HepG2 (cell line): Measurements from ENCODE around the gene FBXO28. TPM values are rescaled to one million over a fixed set of nuclear protein-coding genes. Genes with fewer than 3 reads are reported as not detected.
A peak's percentile ranks its signal among the peaks of the same experiment; 100 is the strongest.

Source experiments
- ATAC-seq: fragments of 200-7000 bp; cut with Tn5 transposase; 3 replicates; pipeline ENCODE4 v1.9.1; 2020; ENCODE audit warnings: mild to moderate bottlenecking, moderate library complexity
- BruUV-seq: library from RNA; stranded (reverse); fragments of 400-500 nt; replicated peaks from 2 replicates; lab custom pipeline; 2021; lab: Mats Ljungman, UMichigan
- CTCF ChIA-PET: fragments of 300-600 bp; formaldehyde crosslinking; extraction: SDS; loops from one replicate; lab custom pipeline; 2021; ENCODE audit warnings: low total read pairs, inconsistent platforms, low intra/inter-chr PET ratio; lab: Yijun Ruan, JAX
- POLR2A ChIA-PET: fragments of 350-600 bp; sonication (Branson Sonifier 250); formaldehyde crosslinking; loops from one replicate; lab custom pipeline; 2020; ENCODE audit warnings: antibody characterized with exemption, inconsistent platforms; lab: Yijun Ruan, JAX
- DNase-seq: peaks from one replicate; pipeline ENCODE4 v3.0.0-alpha.2; 2015; ENCODE audit warnings: low spot score
- FAIRE-seq: peaks from 3 replicates; lab custom pipeline; 2011; peaks lifted over from hg19 to GRCh38; lab: Jason Lieb, UNC
- H2AFZ ChIP-seq: one replicate; pipeline ENCODE4 v1.6.1; 2011; ENCODE audit warnings: low read length, inconsistent platforms
- H3K27ac ChIP-seq: fragments of 300-600 bp; 3 replicates; pipeline ENCODE4 v1.8.0; 2011; ENCODE audit warnings: mixed run types, mild to moderate bottlenecking, mixed read lengths, low read length, inconsistent platforms; ENCODE audit not compliant: insufficient read depth; ENCODE audit errors: extremely low read length
- H3K27me3 ChIP-seq, 2 experiments: fragments of 200-600 bp in 1 of 2; 2 replicates in 1 of 2; 3 replicates in 1 of 2; pipeline versions ENCODE4 v1.6.0 to v1.8.0; 2011; ENCODE audit warnings: low read length in 2 of 2, mild to moderate bottlenecking in 2 of 2, moderate library complexity in 2 of 2, inconsistent platforms in 1 of 2; ENCODE audit not compliant: insufficient read depth in 2 of 2, control insufficient read depth in 1 of 2
- H3K36me3 ChIP-seq, 2 experiments: fragments of 200-600 bp in 1 of 2; replicated peaks in 1 of 2; 2 replicates in 1 of 2; 3 replicates in 1 of 2; pipeline versions ENCODE4 v1.5.1 to v1.8.0; 2011; ENCODE audit warnings: low read length in 2 of 2, inconsistent platforms in 1 of 2; ENCODE audit not compliant: insufficient read depth in 2 of 2, control insufficient read depth in 1 of 2
- H3K4me1 ChIP-seq: 2 replicates; pipeline ENCODE4 v1.5.1; 2012; ENCODE audit warnings: low read length, inconsistent platforms; ENCODE audit not compliant: insufficient read depth
- H3K4me2 ChIP-seq: 2 replicates; pipeline ENCODE4 v1.6.0; 2011; ENCODE audit warnings: low read depth, low read length, inconsistent platforms
- H3K4me3 ChIP-seq, 3 experiments: fragments of 200-600 bp in 1 of 3; sonication (generic), shearing (Covaris generic) in 1 of 3; replicated peaks in 1 of 3; 2 replicates each; pipeline ENCODE4 v1.5.1; 2011 to 2016; ENCODE audit warnings: low read length in 3 of 3, inconsistent platforms in 2 of 3, low read depth in 2 of 3, mild to moderate bottlenecking in 2 of 3, control low read depth in 1 of 3, mixed read lengths in 1 of 3; ENCODE audit not compliant: insufficient read depth in 1 of 3
- H3K79me2 ChIP-seq: one replicate; pipeline ENCODE4 v1.6.1; 2011; ENCODE audit warnings: low read length, inconsistent platforms; ENCODE audit not compliant: insufficient read depth
- H3K9ac ChIP-seq: 2 replicates; pipeline ENCODE4 v1.6.0; 2011; ENCODE audit warnings: mild to moderate bottlenecking, low read depth, low read length, inconsistent platforms; ENCODE audit not compliant: insufficient read depth
- H3K9me3 ChIP-seq: 2 replicates; pipeline ENCODE4 v1.5.1; 2012; ENCODE audit warnings: mild to moderate bottlenecking, low read length
- H4K20me1 ChIP-seq: 2 replicates; pipeline ENCODE4 v1.6.0; 2011; ENCODE audit warnings: inconsistent platforms, mild to moderate bottlenecking, low read length, moderate library complexity; ENCODE audit not compliant: insufficient read depth
- EP300 ChIP-seq, 3 experiments: sonication (generic) in 1 of 3; formaldehyde crosslinking in 1 of 3; IDR thresholded peaks; 2 replicates each; pipeline versions ENCODE4 v1.5.1 to v1.6.1; 2011 to 2020; ENCODE audit warnings: low read depth in 2 of 3, low read length in 2 of 3, borderline replicate concordance in 1 of 3, improper control_type of control experiment in 1 of 3, mild to moderate bottlenecking in 1 of 3, missing genetic modification reagents in 1 of 3, moderate library complexity in 1 of 3
- FOSL2 ChIP-seq: sonication (generic); formaldehyde crosslinking; IDR thresholded peaks from 2 replicates; pipeline ENCODE4 v1.4.0; 2020; ENCODE audit warnings: missing genetic modification reagents
- MIXL1 ChIP-seq: IDR thresholded peaks from 2 replicates; pipeline ENCODE4 v1.6.1; 2016
- MXD4 ChIP-seq: IDR thresholded peaks from 2 replicates; pipeline ENCODE4 v1.6.1; 2016; ENCODE audit warnings: mild to moderate bottlenecking, missing biosample characterization, missing genetic modification reagents
- PITX1 ChIP-seq: sonication (generic); formaldehyde crosslinking; IDR thresholded peaks from 2 replicates; pipeline ENCODE4 v1.5.1; 2020; ENCODE audit warnings: mild to moderate bottlenecking, missing genetic modification reagents
- PPARG ChIP-seq: conservative IDR thresholded peaks from 2 replicates; pipeline ENCODE4 v1.6.1; 2016; ENCODE audit warnings: missing biosample characterization, missing genetic modification reagents
- SAP130 ChIP-seq: IDR thresholded peaks from 2 replicates; pipeline ENCODE4 v1.6.1; 2016; ENCODE audit warnings: low read depth
- STAG1 ChIP-seq: sonication (generic); formaldehyde crosslinking; IDR thresholded peaks from 2 replicates; pipeline ENCODE4 v1.4.0; 2020; ENCODE audit warnings: missing genetic modification reagents
- ZNF121 ChIP-seq: sonication (generic); formaldehyde crosslinking; IDR thresholded peaks from 2 replicates; pipeline ENCODE4 v1.5.0; 2020; ENCODE audit warnings: mild to moderate bottlenecking, missing genetic modification reagents
- ZNF552 ChIP-seq: sonication (generic); formaldehyde crosslinking; IDR thresholded peaks from 2 replicates; pipeline ENCODE4 v1.9.0; 2022; ENCODE audit warnings: missing genetic modification reagents, mild to moderate bottlenecking, borderline replicate concordance
- ZNF589 ChIP-seq: sonication (generic); formaldehyde crosslinking; conservative IDR thresholded peaks from 2 replicates; pipeline ENCODE4 v1.8.0; 2022; ENCODE audit warnings: mild to moderate bottlenecking, moderate library complexity, missing genetic modification reagents
- ZNF615 ChIP-seq: sonication (generic); formaldehyde crosslinking; IDR thresholded peaks from 2 replicates; pipeline ENCODE4 v1.5.0; 2020; ENCODE audit warnings: mild to moderate bottlenecking, missing genetic modification reagents, borderline replicate concordance
- WGBS: methylation state at CpG from one replicate; pipeline ENCODE4 v1.1.6; 2017; ENCODE audit warnings: low lambda C conversion rate; 5-methylcytosine and 5-hydroxymethylcytosine counted together
- in situ Hi-C: cut with HindIII; loops from 2 replicates; pipeline ENCODE4 v1.10.0; 2017; ENCODE audit warnings: low pct_unique_long_range_greater_than_20kb; ENCODE audit not compliant: extremely low pct_ligation_motif_present
- intact Hi-C: fragments of 100-400 bp; cut with micrococcal nuclease; formaldehyde crosslinking; loops from one replicate; pipeline ENCODE4 v1.10.0; 2022; ENCODE audit not compliant: unreplicated experiment
- polyA plus RNA-seq, 8 experiments: library from polyadenylated mRNA; depleted of rRNA in 3 of 8; stranded (reverse) in 7 of 8; unstranded in 1 of 8; fragments of >200 nt; fragmentation: Illumina TruSeq in 4 of 8; extraction: Trizol in 4 of 8; gene quantifications; 2 replicates each; pipeline versions ENCODE4 v1.2.1 to v1.2.3, GENCODE V29; 2011 to 2016; ENCODE audit warnings: low read depth in 4 of 8, missing spikeins in 1 of 8, mixed read lengths in 1 of 8; ENCODE audit not compliant: insufficient read depth in 1 of 8
- total RNA-seq, 5 experiments: library from RNA; depleted of rRNA; stranded (reverse); fragments of >200 nt; fragmentation: Illumina TruSeq; extraction: Trizol; gene quantifications; 2 replicates each; pipeline ENCODE4 v1.2.3, GENCODE V29; 2016; ENCODE audit warnings: low read depth in 1 of 5
- TF ChIP-seq, protein P1 (sequence below): sonication (generic); formaldehyde crosslinking; IDR thresholded peaks from 2 replicates; pipeline ENCODE4 v1.4.0; 2020; ENCODE audit warnings: missing genetic modification reagents, low read depth, mild to moderate bottlenecking, borderline replicate concordance
- TF ChIP-seq, protein P2 (sequence below): sonication (generic); formaldehyde crosslinking; IDR thresholded peaks from 2 replicates; pipeline ENCODE4 v1.5.1; 2020; ENCODE audit warnings: mild to moderate bottlenecking, missing genetic modification reagents, borderline replicate concordance
- TF ChIP-seq, protein P3 (sequence below): sonication (generic); formaldehyde crosslinking; conservative IDR thresholded peaks from 2 replicates; pipeline ENCODE4 v1.4.0; 2020; ENCODE audit warnings: mild to moderate bottlenecking, missing genetic modification reagents, moderate library complexity

Gene FBXO28
- total and polyA plus RNA-seq, 2 of the 13 experiments (the other 11 are each of a cell fraction or from before 2014, with no cell fraction given) = 8.5 to 29.1 TPM

DNA sequence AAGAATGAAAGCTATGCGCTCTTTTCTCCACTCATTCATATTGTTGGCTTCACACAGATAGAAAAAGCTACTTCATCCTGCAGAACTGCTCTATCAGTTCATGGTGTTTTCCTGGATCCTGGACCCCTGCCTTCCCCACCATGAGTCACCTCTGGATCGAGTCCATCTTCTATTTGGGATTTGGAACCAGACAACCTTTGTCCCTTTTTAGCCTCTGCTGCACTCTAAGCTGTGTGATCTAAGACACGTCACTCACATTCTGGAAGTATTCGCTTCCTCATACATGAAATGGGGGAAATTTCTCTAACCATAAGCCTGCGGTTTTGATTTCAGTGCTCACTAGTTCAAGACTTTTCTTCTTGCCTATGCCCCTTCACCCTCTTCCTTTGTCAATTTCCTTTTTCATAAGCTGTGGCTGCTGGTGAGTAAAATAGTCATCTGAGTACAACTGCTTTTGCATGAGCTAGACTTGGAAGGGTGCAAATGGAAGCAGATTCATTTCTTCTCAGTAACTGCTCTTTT, 55.0 kb downstream of the FBXO28 start:
- Histone ChIP-seq H3K27me3 (no peaks in the 10 kb centered on the region; a peak in 1 of 5 replicates), H3K79me2 (no peaks in the 10 kb centered on the region), H4K20me1 (no peaks in the 10 kb centered on the region), H2AFZ (peak overlapping the region; percentile 83), H3K36me3 (no peaks in the 10 kb centered on the region), H3K4me2 (peak overlapping the region; percentile 66), H3K27ac (no peak overlapping the region), H3K9me3 (no peaks in the 10 kb centered on the region), H3K4me1 (peaks cover 23% of the 10 kb centered on the region), H3K4me3 (no peak overlapping the region), H3K9ac (no peak overlapping the region)
- peak; percentile 46 for DNase-seq
- in situ Hi-C loops (no loop called here), intact Hi-C loops (no loop called here)
- peak; percentile 70 for ATAC-seq
- no TSS peak for BruUV-seq
- POLR2A ChIA-PET = no interaction called here
- CTCF ChIA-PET = no interaction called here
- no peak for FAIRE-seq
- 22% methylated on average over 5 of the region's 5 CpGs for WGBS
- peak; percentile 43; the same call in 1 of the 2 replicates for TF ChIP-seq SAP130 (CRISPR knock-in tag)
- TF ChIP-seq ZNF121 (CRISPR knock-in tag) = no peak
- no peak for TF ChIP-seq ZNF615 (CRISPR knock-in tag)
- no peak for TF ChIP-seq MXD4 (CRISPR knock-in tag)
- no peak for TF ChIP-seq ZNF589
- TF ChIP-seq, protein P1, sequence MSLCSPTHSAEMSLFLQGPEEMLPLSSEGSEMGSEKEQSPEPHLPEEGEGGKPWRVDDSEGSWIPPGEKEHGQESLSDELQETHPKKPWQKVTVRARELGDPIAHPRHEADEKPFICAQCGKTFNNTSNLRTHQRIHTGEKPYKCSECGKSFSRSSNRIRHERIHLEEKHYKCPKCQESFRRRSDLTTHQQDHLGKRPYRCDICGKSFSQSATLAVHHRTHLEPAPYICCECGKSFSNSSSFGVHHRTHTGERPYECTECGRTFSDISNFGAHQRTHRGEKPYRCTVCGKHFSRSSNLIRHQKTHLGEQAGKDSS (CRISPR knock-in tag) = 0 out of 2 replicates have a peak, but pooled peaks have one; percentile 41
- TF ChIP-seq PPARG = peak; percentile 60; the same call in 1 of the 2 replicates
- TF ChIP-seq, protein P2, sequence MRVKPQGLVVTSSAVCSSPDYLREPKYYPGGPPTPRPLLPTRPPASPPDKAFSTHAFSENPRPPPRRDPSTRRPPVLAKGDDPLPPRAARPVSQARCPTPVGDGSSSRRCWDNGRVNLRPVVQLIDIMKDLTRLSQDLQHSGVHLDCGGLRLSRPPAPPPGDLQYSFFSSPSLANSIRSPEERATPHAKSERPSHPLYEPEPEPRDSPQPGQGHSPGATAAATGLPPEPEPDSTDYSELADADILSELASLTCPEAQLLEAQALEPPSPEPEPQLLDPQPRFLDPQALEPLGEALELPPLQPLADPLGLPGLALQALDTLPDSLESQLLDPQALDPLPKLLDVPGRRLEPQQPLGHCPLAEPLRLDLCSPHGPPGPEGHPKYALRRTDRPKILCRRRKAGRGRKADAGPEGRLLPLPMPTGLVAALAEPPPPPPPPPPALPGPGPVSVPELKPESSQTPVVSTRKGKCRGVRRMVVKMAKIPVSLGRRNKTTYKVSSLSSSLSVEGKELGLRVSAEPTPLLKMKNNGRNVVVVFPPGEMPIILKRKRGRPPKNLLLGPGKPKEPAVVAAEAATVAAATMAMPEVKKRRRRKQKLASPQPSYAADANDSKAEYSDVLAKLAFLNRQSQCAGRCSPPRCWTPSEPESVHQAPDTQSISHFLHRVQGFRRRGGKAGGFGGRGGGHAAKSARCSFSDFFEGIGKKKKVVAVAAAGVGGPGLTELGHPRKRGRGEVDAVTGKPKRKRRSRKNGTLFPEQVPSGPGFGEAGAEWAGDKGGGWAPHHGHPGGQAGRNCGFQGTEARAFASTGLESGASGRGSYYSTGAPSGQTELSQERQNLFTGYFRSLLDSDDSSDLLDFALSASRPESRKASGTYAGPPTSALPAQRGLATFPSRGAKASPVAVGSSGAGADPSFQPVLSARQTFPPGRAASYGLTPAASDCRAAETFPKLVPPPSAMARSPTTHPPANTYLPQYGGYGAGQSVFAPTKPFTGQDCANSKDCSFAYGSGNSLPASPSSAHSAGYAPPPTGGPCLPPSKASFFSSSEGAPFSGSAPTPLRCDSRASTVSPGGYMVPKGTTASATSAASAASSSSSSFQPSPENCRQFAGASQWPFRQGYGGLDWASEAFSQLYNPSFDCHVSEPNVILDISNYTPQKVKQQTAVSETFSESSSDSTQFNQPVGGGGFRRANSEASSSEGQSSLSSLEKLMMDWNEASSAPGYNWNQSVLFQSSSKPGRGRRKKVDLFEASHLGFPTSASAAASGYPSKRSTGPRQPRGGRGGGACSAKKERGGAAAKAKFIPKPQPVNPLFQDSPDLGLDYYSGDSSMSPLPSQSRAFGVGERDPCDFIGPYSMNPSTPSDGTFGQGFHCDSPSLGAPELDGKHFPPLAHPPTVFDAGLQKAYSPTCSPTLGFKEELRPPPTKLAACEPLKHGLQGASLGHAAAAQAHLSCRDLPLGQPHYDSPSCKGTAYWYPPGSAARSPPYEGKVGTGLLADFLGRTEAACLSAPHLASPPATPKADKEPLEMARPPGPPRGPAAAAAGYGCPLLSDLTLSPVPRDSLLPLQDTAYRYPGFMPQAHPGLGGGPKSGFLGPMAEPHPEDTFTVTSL (CRISPR knock-in tag) = peak; percentile 27; the same call in 1 of the 2 replicates
- TF ChIP-seq ZNF552 (CRISPR knock-in tag) = no peak
- TF ChIP-seq, protein P3, sequence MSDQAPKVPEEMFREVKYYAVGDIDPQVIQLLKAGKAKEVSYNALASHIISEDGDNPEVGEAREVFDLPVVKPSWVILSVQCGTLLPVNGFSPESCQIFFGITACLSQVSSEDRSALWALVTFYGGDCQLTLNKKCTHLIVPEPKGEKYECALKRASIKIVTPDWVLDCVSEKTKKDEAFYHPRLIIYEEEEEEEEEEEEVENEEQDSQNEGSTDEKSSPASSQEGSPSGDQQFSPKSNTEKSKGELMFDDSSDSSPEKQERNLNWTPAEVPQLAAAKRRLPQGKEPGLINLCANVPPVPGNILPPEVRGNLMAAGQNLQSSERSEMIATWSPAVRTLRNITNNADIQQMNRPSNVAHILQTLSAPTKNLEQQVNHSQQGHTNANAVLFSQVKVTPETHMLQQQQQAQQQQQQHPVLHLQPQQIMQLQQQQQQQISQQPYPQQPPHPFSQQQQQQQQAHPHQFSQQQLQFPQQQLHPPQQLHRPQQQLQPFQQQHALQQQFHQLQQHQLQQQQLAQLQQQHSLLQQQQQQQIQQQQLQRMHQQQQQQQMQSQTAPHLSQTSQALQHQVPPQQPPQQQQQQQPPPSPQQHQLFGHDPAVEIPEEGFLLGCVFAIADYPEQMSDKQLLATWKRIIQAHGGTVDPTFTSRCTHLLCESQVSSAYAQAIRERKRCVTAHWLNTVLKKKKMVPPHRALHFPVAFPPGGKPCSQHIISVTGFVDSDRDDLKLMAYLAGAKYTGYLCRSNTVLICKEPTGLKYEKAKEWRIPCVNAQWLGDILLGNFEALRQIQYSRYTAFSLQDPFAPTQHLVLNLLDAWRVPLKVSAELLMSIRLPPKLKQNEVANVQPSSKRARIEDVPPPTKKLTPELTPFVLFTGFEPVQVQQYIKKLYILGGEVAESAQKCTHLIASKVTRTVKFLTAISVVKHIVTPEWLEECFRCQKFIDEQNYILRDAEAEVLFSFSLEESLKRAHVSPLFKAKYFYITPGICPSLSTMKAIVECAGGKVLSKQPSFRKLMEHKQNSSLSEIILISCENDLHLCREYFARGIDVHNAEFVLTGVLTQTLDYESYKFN (CRISPR knock-in tag) = peak; percentile 59; the same call in 1 of the 2 replicates
- TF ChIP-seq FOSL2 = peak; percentile 47
- TF ChIP-seq MIXL1 (CRISPR knock-in tag) = no peak
- TF ChIP-seq EP300 (IDR thresholded peaks at IDR 0.05; ENCODE audit: low read depth in 2 of 2, low read length in 2 of 2) = no peak
- TF ChIP-seq EP300 (CRISPR knock-in tag; IDR thresholded peaks at IDR 0.05; ENCODE audit: borderline replicate concordance) = no peak
- TF ChIP-seq STAG1 = no peak
- no peak for TF ChIP-seq PITX1 (CRISPR knock-in tag)
